Superior temporal gyrus (tissue), 1 donor: ENCODE results near the gene PTGIR.

Source experiments
- DNase-seq: peaks from one replicate; pipeline ENCODE4 v3.0.0-alpha.2; 2016; ENCODE audit errors: extremely low spot score

Gene PTGIR

GRCh38 chr19:46616631-46617322 is 8.1 kb downstream of the PTGIR start:
- DNase-seq = no peak

DNA sequence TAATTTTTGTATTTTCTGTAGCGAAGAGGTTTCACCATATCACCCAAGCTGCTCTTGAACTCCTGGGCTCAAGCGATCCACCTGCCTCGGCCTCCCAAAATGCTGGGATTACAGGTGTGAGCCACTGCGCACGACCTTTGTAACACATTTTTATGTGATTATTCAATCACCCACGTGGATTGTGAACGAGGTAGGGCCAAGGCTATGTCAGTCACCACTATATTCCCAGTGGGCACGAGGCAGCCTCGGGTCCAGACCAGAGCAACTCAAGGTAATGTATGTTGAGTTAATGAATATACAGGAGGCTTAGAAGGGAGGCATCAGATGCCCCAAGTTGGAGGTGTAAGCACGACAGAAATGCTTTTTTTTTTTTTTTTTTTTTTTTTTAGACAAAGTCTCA is 8.9 kb downstream of the PTGIR start:
- no peak for DNase-seq

GRCh38 chr19:46614114-46614722 is 10.7 kb downstream of the PTGIR start:
- peak; percentile 94 for DNase-seq

GRCh38 chr19:46613525-46613924 is 11.4 kb downstream of the PTGIR start:
- no peak for DNase-seq

DNA sequence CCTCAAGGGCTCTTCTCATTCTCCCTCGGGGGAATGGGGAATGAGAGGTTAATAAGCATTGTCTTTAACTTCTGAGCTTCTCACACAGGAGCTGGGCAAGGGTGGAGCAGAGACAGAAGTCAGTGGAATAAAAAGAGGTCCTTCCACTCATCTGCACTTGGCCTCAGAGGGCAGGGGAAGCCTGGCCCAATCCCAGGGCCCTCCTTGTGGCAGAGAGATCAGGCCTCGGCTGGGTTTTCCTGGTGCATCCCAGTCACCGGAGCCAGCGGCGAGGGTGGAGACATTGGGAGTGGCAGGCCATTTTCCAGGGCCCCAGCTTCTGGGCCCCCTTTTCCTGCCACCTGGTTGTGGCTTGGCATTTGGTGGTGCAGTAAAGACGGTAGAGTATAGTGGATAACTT is 13.1 kb downstream of the PTGIR start:
- DNase-seq = no peak

GRCh38 chr19:46610851-46611770 is 13.8 kb downstream of the PTGIR start:
- DNase-seq = no peak

- DNase-seq = no peak
These were observed 14.5 kb downstream of the PTGIR start for GRCh38 chr19:46610413-46610775.

GRCh38 chr19:46609511-46610412 is 15.1 kb downstream of the PTGIR start:
- no peak for DNase-seq

- no peak for DNase-seq
These were observed 16.1 kb downstream of the PTGIR start for GRCh38 chr19:46608581-46609345.

GRCh38 chr19:46608178-46608577 is 16.7 kb downstream of the PTGIR start:
- DNase-seq = no peak

- DNase-seq = no peak
These were observed 17.4 kb downstream of the PTGIR start for GRCh38 chr19:46607448-46607841.

DNA sequence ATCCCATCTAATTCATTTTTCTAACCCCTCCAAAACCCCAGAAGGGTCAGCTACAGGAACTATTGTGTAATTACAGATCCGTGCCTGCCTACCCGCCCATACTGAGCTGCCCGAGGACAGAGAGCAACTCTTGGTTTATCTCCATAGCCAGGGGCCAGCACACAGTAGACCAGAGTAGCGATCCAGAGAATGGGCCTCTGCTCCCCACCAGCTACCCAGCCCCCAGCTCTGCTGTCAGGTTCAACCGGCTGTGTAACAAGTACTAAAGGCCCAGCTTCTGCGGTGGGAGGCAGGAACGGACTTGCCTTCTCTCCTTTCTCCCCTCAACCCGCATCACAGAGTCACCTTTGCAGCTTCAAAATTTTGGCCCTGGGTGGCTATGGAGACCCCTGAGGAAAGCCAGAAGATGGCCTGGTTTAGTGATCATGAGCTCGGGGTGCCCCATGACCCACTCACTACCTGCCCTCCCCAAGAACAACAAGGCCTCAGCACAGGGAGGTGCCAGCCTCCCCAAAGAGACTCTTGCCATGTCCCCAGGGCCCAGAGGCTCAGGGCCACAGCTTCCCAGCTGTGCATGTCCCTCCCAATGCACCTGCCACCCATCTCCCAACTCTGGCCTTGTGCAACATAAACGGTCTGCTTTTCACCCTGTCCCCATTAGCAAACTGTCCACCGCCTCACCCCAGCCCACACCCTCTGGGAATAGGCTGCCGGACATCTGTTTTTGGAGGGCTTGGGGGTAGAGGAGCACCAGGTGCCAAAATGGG is 18.0 kb downstream of the PTGIR start:
- no peak for DNase-seq

GRCh38 chr19:46606019-46606418 is 18.9 kb downstream of the PTGIR start:
- no peak for DNase-seq

DNA sequence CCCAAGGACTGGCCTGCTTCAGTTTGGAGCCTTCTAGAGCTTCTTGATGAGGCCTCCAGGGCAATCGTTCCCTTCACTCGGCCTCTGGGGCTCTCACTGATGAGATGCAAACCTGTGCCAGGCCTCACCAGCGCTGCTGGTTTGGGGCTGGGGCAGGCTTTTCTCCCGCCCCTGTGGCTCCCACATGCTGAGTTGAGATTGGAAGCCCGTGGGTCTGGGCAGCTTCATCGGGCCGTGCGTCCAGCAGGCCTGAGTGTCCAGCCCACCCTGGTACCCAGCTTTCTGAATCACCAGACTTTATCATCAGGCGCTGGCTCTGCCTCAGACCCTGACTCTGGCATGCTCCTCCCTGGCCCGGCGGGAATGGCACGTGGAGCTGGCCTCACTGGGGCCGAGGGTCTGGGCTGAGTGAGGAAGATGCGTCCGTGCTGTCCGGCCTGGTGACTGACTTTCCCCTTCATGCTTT is 19.5 kb downstream of the PTGIR start:
- no peak for DNase-seq

DNA sequence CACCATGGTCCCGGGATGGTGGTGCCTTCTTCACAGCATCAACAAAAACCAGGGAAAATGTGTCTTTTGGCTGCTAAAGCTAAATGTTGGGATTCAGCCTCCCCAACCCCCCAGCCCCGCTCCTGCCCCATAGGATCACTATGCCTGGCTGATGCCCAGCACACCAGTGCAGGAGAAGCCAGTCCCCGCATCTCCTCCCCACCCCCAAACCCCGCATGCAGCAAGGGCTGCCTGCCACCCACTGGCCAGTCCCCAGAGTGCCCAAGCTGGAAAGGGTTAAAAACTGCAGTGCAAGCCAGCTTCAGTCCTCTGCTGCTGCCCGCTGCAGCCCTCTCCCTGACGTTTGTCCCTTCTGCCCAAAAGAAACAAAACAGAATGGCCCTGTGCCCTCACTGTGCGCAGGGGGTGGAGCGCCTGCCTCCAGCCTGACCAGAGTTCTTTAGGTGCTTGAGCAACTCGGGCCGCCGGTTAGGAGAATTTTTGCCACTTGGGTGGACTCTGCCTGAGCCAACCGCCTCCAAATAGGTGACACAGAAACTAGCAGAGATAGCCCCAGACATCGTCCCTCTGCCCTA is 20.0 kb downstream of the PTGIR start:
- DNase-seq = no peak

DNA sequence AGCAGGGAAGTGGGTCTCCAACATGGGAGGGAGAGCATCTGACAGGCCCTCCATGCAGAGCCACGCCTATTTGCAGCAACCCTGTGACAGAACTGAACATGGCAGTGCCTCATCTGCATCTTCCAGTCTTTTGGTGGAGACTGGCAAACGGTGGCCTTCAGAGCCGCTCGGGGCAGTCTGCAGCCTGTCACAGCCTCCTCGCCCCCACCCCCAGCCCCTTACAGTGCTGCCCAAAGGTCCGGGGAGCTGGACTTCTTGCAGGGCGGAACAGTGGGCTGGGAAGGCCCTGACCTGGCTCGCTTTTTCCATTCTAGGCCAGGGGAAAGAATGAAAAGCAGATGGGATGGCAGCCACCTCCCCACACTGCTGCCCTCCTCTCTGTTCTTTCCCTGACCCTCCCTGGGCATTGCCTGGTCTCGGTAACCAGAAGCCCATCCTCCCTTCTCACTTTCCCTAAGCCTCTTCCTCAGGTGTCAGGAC is 21.1 kb downstream of the PTGIR start:
- DNase-seq = no peak

- no peak for DNase-seq
These were observed 21.7 kb downstream of the PTGIR start for GRCh38 chr19:46603195-46603637.

DNA sequence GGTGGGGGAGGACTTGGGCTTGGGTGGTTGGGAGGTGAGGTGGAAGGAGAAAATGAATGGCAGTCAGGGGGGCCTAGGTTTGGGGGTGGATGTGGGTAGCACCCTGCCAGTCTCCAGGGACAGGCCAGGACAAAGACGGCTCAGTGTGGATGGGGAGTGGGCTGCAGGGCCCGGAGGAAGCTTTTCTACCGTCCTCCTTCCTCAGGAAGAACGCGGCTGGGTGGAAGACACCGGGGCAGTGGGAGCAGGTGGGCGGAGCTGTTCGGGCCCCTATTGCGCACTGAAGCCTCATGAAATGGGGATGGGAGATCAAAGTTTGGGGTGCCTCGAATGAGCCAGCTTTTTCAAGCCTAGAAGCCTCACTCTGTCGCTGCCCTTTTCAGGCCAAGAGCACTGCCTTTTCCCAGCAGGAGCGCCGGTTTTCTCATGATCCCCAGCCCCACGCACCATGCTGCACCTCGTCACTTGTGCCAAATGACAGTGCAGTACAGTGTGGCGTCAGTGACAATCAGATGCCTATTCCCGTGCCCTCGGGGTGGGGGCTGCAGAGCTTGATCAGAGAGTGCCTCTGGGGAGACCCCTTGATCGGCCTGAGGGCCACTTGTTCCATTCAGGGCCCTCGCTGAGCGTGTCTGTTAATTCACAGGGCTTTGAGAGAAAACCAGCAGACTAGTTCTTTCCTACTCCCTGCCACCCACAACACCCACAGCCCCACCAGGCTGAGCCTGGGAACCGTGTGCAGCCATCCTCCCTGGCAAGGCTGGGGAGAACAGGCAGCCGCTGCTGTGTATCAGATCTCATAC is 22.3 kb downstream of the PTGIR start:
- DNase-seq = peak; percentile 46
